OCI-LY3 (cell line): ENCODE results near the gene CD40.

Experiments
- H2AFZ ChIP-seq: fragments of 200-600, 300-600 bp; shearing (Covaris generic); 2 replicates; pipeline ENCODE4 v1.6.0; 2014; ENCODE audit warnings: antibody characterized with exemption, low read depth, low read length
- H3K27ac ChIP-seq: fragments of 200-600, 300-600 bp; sonication (generic); 2 replicates; pipeline ENCODE4 v1.5.1; 2014; ENCODE audit warnings: mild to moderate bottlenecking, low read length, moderate library complexity, mixed read lengths
- H3K27me3 ChIP-seq: fragments of 200-600, 300-600 bp; sonication (generic); 2 replicates; pipeline ENCODE4 v1.6.1; 2014; ENCODE audit warnings: low read depth, low read length, mixed read lengths
- H3K36me3 ChIP-seq: fragments of 200-600, 300-600 bp; sonication (generic); replicated peaks from 2 replicates; pipeline ENCODE3; 2014; ENCODE audit warnings: low read depth, low read length, mixed read lengths
- H3K4me1 ChIP-seq: fragments of 300-600, 200-600 bp; sonication (generic); 2 replicates; pipeline ENCODE4 v1.6.1; 2014; ENCODE audit warnings: low read length, mixed read lengths
- H3K4me2 ChIP-seq: fragments of 200-600, 300-600 bp; sonication (generic); 2 replicates; pipeline ENCODE4 v1.6.1; 2014; ENCODE audit warnings: low read length, mixed read lengths
- H3K4me3 ChIP-seq: fragments of 300-600, 200-600 bp; sonication (generic); 2 replicates; pipeline ENCODE4 v1.5.1; 2014; ENCODE audit warnings: antibody characterized with exemption, mild to moderate bottlenecking, low read length, moderate library complexity
- H3K79me2 ChIP-seq: fragments of 300-600, 200-600 bp; shearing (Covaris generic); 2 replicates; pipeline ENCODE4 v1.6.1; 2014; ENCODE audit warnings: mild to moderate bottlenecking, low read length, mixed read lengths
- H3K9ac ChIP-seq: fragments of 300-600, 200-600 bp; shearing (Covaris generic); 2 replicates; pipeline ENCODE4 v1.6.0; 2014; ENCODE audit warnings: mild to moderate bottlenecking, low read length, moderate library complexity
- H3K9me3 ChIP-seq: fragments of 200-600, 300-600 bp; shearing (Covaris generic); 2 replicates; pipeline ENCODE4 v1.6.1; 2014; ENCODE audit warnings: low read length, mixed read lengths; ENCODE audit not compliant: insufficient read depth
- H4K20me1 ChIP-seq: fragments of 200-600, 300-600 bp; sonication (generic); 2 replicates; pipeline ENCODE4 v1.6.1; 2016; ENCODE audit warnings: low read length, mixed read lengths; ENCODE audit not compliant: insufficient read depth
- CTCF ChIP-seq: fragments of 200-600, 300-600 bp; sonication (generic); IDR thresholded peaks from 2 replicates; pipeline ENCODE4 v1.5.1; 2014; ENCODE audit warnings: antibody characterized with exemption, low read length, low read depth
- EZH2phosphoT487 ChIP-seq: fragments of 200-600 bp; shearing (Covaris generic); IDR thresholded peaks from 2 replicates; pipeline ENCODE4 v1.6.1; 2018; ENCODE audit warnings: antibody characterized with exemption, mixed run types, low read depth

The CD40 gene

GRCh38 chr20:46173652-46174468 lies 55.7 kb downstream of the CD40 start:
- Histone ChIP-seq H2AFZ (no peak overlapping the region), H3K4me3 (no peak overlapping the region), H3K27me3 (peaks cover 65% of the 10 kb centered on the region)

GRCh38 chr20:46174469-46175126 lies 56.5 kb downstream of the CD40 start:
- TF ChIP-seq EZH2phosphoT487 (no peak), CTCF (no peak)
- H3K27me3 ChIP-seq = peaks cover 67% of the 10 kb centered on the region
- no peaks in the 10 kb centered on the region for H4K20me1 ChIP-seq
- no peaks in the 10 kb centered on the region for H3K4me1 ChIP-seq
- H3K27ac ChIP-seq = no peak overlapping the region
- no peaks in the 10 kb centered on the region for H3K9me3 ChIP-seq
- no peak overlapping the region for H2AFZ ChIP-seq
- no peak overlapping the region for H3K4me2 ChIP-seq
- H3K4me3 ChIP-seq = no peak overlapping the region
- no peak overlapping the region for H3K9ac ChIP-seq
- H3K36me3 ChIP-seq = no peaks in the 10 kb centered on the region
- H3K79me2 ChIP-seq = no peaks in the 10 kb centered on the region

More at GRCh38 chr20:46173652-46174468, 55.7 kb downstream of the CD40 start:
- no peak for TF ChIP-seq CTCF
- no peak for TF ChIP-seq EZH2phosphoT487
- no peak overlapping the region for H3K9ac ChIP-seq
- no peaks in the 10 kb centered on the region for H3K79me2 ChIP-seq
- H3K4me1 ChIP-seq = no peaks in the 10 kb centered on the region
- H3K9me3 ChIP-seq = no peaks in the 10 kb centered on the region
- H3K36me3 ChIP-seq = no peaks in the 10 kb centered on the region
- H3K27ac ChIP-seq = no peak overlapping the region
- H3K4me2 ChIP-seq = no peak overlapping the region
- H4K20me1 ChIP-seq = no peaks in the 10 kb centered on the region

- Histone ChIP-seq H3K36me3 (no peaks in the 10 kb centered on the region), H3K27me3 (peaks cover 70% of the 10 kb centered on the region), H3K4me3 (no peak overlapping the region), H3K9me3 (no peaks in the 10 kb centered on the region), H3K4me2 (no peak overlapping the region), H2AFZ (no peak overlapping the region), H3K9ac (no peak overlapping the region), H3K79me2 (no peaks in the 10 kb centered on the region), H3K27ac (no peak overlapping the region), H3K4me1 (no peaks in the 10 kb centered on the region), H4K20me1 (no peaks in the 10 kb centered on the region)
- TF ChIP-seq EZH2phosphoT487 = no peak
Measured at GRCh38 chr20:46175127-46175494, 57.0 kb downstream of the CD40 start.

GRCh38 chr20:46176739-46177378 lies 58.7 kb downstream of the CD40 start:
- H3K4me1 ChIP-seq = no peaks in the 10 kb centered on the region
- no peaks in the 10 kb centered on the region for H3K36me3 ChIP-seq
- no peaks in the 10 kb centered on the region for H3K9me3 ChIP-seq
- H3K79me2 ChIP-seq = no peaks in the 10 kb centered on the region
- no peaks in the 10 kb centered on the region for H4K20me1 ChIP-seq
- H3K27ac ChIP-seq = no peak overlapping the region
- TF ChIP-seq CTCF (no peak), EZH2phosphoT487 (no peak)
- no peak overlapping the region for H3K4me2 ChIP-seq
- H3K9ac ChIP-seq = no peak overlapping the region
- no peak overlapping the region for H2AFZ ChIP-seq
- peaks cover 71% of the 10 kb centered on the region for H3K27me3 ChIP-seq
- no peak overlapping the region for H3K4me3 ChIP-seq
